Mammary epithelial cell (primary cell): ENCODE data around the gene AKAP6.

ENCODE experiments used
- EZH2 ChIP-seq: IDR thresholded peaks from 2 replicates; pipeline ENCODE4 v1.6.1; 2012; ENCODE audit warnings: low read length, inconsistent platforms, borderline replicate concordance
- TF ChIP-seq, protein P1 (sequence below), 2 donors: IDR thresholded peaks in 1 of 2; conservative IDR thresholded peaks in 1 of 2; 2 replicates each; pipeline ENCODE4 v1.5.1; 2011 to 2012; ENCODE audit warnings: inconsistent platforms in 2 of 2, low read length in 2 of 2, mild to moderate bottlenecking in 2 of 2, control low read depth in 1 of 2, low read depth in 1 of 2; ENCODE audit not compliant: insufficient read depth in 1 of 2; ENCODE audit errors: extremely low read depth in 1 of 2

DNA sequence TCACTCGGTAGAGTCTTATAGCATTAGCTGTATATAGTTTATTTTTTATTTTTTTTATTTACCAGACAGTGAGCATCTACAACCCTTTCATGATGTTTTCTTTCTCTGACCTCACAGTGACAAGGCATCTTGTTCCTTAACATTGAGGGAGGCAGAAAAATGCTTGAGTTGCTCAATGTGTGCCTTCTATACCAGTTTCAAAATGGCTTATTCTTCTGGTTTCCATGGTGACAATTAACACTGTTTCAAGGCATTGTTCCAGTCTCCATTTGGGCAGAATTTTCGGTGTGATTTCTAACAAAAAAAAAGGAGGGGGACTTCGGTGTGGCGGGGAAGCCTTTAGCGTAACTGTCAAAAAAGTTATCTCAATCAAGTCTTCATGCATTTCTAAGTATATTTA is 399.9 kb downstream of the AKAP6 start:
- TF ChIP-seq, protein P1, sequence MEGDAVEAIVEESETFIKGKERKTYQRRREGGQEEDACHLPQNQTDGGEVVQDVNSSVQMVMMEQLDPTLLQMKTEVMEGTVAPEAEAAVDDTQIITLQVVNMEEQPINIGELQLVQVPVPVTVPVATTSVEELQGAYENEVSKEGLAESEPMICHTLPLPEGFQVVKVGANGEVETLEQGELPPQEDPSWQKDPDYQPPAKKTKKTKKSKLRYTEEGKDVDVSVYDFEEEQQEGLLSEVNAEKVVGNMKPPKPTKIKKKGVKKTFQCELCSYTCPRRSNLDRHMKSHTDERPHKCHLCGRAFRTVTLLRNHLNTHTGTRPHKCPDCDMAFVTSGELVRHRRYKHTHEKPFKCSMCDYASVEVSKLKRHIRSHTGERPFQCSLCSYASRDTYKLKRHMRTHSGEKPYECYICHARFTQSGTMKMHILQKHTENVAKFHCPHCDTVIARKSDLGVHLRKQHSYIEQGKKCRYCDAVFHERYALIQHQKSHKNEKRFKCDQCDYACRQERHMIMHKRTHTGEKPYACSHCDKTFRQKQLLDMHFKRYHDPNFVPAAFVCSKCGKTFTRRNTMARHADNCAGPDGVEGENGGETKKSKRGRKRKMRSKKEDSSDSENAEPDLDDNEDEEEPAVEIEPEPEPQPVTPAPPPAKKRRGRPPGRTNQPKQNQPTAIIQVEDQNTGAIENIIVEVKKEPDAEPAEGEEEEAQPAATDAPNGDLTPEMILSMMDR (conservative IDR thresholded peaks at IDR 0.05 in 1 of 2, IDR thresholded peaks at IDR 0.05 in 1 of 2; ENCODE audit: extremely low read depth in 1 of 2, insufficient read depth in 1 of 2, low read depth in 1 of 2, low read length in 2 of 2), result no peak
- TF ChIP-seq EZH2, result no peak
